HepG2 (cell line): Measurements from ENCODE around the gene CD68. TPM values are rescaled to one million over a fixed set of nuclear protein-coding genes. Genes with fewer than 3 reads are reported as not detected.

Source experiments
- ATAD3A ChIP-seq: sonication (generic); formaldehyde crosslinking; IDR thresholded peaks from 2 replicates; pipeline ENCODE4 v1.4.0; 2020; ENCODE audit warnings: missing genetic modification reagents
- ESRRA ChIP-seq: sonication (generic); formaldehyde crosslinking; IDR thresholded peaks from 2 replicates; pipeline ENCODE4 v1.5.1; 2020; ENCODE audit warnings: mild to moderate bottlenecking, low read depth, missing genetic modification reagents
- HNRNPH1 ChIP-seq: fragments of 200-400 bp; formaldehyde crosslinking; optimal IDR thresholded peaks from 2 replicates; pipeline ENCODE3; 2017; ENCODE audit warnings: mild to moderate bottlenecking, low read depth, low read length
- IRF9 ChIP-seq: sonication (generic); formaldehyde crosslinking; IDR thresholded peaks from 2 replicates; pipeline ENCODE4 v1.8.0; 2022; ENCODE audit warnings: missing genetic modification reagents, mild to moderate bottlenecking, borderline replicate concordance
- PATZ1 ChIP-seq: sonication (generic); formaldehyde crosslinking; IDR thresholded peaks from 2 replicates; pipeline ENCODE4 v1.4.0; 2020; ENCODE audit warnings: missing genetic modification reagents
- PCBP1 ChIP-seq: fragments of 200-400 bp; formaldehyde crosslinking; IDR thresholded peaks from 2 replicates; pipeline ENCODE4 v1.6.1; 2017; ENCODE audit warnings: mild to moderate bottlenecking, low read depth, low read length, borderline replicate concordance
- POLR2AphosphoS5 ChIP-seq: IDR thresholded peaks from 2 replicates; pipeline ENCODE4 v1.6.1; 2012; ENCODE audit warnings: low read depth, low read length
- POLR2G ChIP-seq: fragments of 200-400 bp; formaldehyde crosslinking; IDR thresholded peaks from 2 replicates; pipeline ENCODE4 v1.6.1; 2018; ENCODE audit warnings: mild to moderate bottlenecking, low read depth, low read length, moderate library complexity
- RELA ChIP-seq: sonication (generic); formaldehyde crosslinking; IDR thresholded peaks from 2 replicates; pipeline ENCODE4 v1.4.0; 2020; ENCODE audit warnings: missing genetic modification reagents
- RFX1 ChIP-seq: fragments of 450-650 bp; IDR thresholded peaks from 2 replicates; pipeline ENCODE4 v1.6.1; 2017
- SOX5 ChIP-seq: IDR thresholded peaks from 2 replicates; pipeline ENCODE4 v1.6.1; 2016; ENCODE audit warnings: borderline replicate concordance
- ZFP1 ChIP-seq: IDR thresholded peaks from 2 replicates; pipeline ENCODE4 v1.6.1; 2016
- ZNF530 ChIP-seq: sonication (generic); formaldehyde crosslinking; IDR thresholded peaks from 2 replicates; pipeline ENCODE4 v1.5.0; 2020; ENCODE audit warnings: low read depth, mild to moderate bottlenecking, missing genetic modification reagents
- ZNF839 ChIP-seq: sonication (generic); formaldehyde crosslinking; IDR thresholded peaks from 2 replicates; pipeline ENCODE4 v1.4.0; 2020; ENCODE audit warnings: missing genetic modification reagents, mild to moderate bottlenecking, borderline replicate concordance
- polyA plus RNA-seq, 8 experiments: library from polyadenylated mRNA; depleted of rRNA in 3 of 8; stranded (reverse) in 7 of 8; unstranded in 1 of 8; fragments of >200 nt; fragmentation: Illumina TruSeq in 4 of 8; extraction: Trizol in 4 of 8; gene quantifications; 2 replicates each; pipeline versions ENCODE4 v1.2.1 to v1.2.3, GENCODE V29; 2011 to 2016; ENCODE audit warnings: low read depth in 4 of 8, missing spikeins in 1 of 8, mixed read lengths in 1 of 8; ENCODE audit not compliant: insufficient read depth in 1 of 8
- total RNA-seq, 5 experiments: library from RNA; depleted of rRNA; stranded (reverse); fragments of >200 nt; fragmentation: Illumina TruSeq; extraction: Trizol; gene quantifications; 2 replicates each; pipeline ENCODE4 v1.2.3, GENCODE V29; 2016; ENCODE audit warnings: low read depth in 1 of 5
- TF ChIP-seq, protein P1 (sequence below): sonication (generic); formaldehyde crosslinking; IDR thresholded peaks from 2 replicates; pipeline ENCODE4 v1.4.0; 2020; ENCODE audit warnings: missing genetic modification reagents
- TF ChIP-seq, protein P2 (sequence below): sonication (generic); formaldehyde crosslinking; IDR thresholded peaks from one replicate; pipeline ENCODE4 v1.5.1; 2020; ENCODE audit warnings: mild to moderate bottlenecking, missing genetic modification reagents; ENCODE audit errors: not compliant biosample characterization

The CD68 gene
- total and polyA plus RNA-seq, 2 of the 13 experiments (the other 11 are each of a cell fraction or from before 2014, with no cell fraction given) = 10.3 to 104 TPM

GRCh38 chr17:7557147-7557764, 22.2 kb upstream of the CD68 start (continued):
- TF ChIP-seq ATAD3A (CRISPR knock-in tag) = no peak
- no peak for TF ChIP-seq IRF9 (CRISPR knock-in tag)
- TF ChIP-seq SOX5 (CRISPR knock-in tag) = 0 out of 2 replicates have a peak, but pooled peaks have one; percentile 38
- no peak for TF ChIP-seq RELA
- no peak for TF ChIP-seq RFX1
- no peak for TF ChIP-seq ZNF839
- no peak for TF ChIP-seq ESRRA (CRISPR knock-in tag)
- TF ChIP-seq POLR2G = no peak
- TF ChIP-seq ZNF530 (CRISPR knock-in tag) = no peak
- peak; percentile 86 for TF ChIP-seq PATZ1
- TF ChIP-seq, protein P1, sequence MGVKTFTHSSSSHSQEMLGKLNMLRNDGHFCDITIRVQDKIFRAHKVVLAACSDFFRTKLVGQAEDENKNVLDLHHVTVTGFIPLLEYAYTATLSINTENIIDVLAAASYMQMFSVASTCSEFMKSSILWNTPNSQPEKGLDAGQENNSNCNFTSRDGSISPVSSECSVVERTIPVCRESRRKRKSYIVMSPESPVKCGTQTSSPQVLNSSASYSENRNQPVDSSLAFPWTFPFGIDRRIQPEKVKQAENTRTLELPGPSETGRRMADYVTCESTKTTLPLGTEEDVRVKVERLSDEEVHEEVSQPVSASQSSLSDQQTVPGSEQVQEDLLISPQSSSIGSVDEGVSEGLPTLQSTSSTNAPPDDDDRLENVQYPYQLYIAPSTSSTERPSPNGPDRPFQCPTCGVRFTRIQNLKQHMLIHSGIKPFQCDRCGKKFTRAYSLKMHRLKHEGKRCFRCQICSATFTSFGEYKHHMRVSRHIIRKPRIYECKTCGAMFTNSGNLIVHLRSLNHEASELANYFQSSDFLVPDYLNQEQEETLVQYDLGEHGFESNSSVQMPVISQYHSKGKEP (CRISPR knock-in tag) = no peak
- TF ChIP-seq HNRNPH1 = no peak
- TF ChIP-seq PCBP1 = no peak
- no peak for TF ChIP-seq POLR2AphosphoS5
- no peak for TF ChIP-seq ZFP1
- TF ChIP-seq, protein P2, sequence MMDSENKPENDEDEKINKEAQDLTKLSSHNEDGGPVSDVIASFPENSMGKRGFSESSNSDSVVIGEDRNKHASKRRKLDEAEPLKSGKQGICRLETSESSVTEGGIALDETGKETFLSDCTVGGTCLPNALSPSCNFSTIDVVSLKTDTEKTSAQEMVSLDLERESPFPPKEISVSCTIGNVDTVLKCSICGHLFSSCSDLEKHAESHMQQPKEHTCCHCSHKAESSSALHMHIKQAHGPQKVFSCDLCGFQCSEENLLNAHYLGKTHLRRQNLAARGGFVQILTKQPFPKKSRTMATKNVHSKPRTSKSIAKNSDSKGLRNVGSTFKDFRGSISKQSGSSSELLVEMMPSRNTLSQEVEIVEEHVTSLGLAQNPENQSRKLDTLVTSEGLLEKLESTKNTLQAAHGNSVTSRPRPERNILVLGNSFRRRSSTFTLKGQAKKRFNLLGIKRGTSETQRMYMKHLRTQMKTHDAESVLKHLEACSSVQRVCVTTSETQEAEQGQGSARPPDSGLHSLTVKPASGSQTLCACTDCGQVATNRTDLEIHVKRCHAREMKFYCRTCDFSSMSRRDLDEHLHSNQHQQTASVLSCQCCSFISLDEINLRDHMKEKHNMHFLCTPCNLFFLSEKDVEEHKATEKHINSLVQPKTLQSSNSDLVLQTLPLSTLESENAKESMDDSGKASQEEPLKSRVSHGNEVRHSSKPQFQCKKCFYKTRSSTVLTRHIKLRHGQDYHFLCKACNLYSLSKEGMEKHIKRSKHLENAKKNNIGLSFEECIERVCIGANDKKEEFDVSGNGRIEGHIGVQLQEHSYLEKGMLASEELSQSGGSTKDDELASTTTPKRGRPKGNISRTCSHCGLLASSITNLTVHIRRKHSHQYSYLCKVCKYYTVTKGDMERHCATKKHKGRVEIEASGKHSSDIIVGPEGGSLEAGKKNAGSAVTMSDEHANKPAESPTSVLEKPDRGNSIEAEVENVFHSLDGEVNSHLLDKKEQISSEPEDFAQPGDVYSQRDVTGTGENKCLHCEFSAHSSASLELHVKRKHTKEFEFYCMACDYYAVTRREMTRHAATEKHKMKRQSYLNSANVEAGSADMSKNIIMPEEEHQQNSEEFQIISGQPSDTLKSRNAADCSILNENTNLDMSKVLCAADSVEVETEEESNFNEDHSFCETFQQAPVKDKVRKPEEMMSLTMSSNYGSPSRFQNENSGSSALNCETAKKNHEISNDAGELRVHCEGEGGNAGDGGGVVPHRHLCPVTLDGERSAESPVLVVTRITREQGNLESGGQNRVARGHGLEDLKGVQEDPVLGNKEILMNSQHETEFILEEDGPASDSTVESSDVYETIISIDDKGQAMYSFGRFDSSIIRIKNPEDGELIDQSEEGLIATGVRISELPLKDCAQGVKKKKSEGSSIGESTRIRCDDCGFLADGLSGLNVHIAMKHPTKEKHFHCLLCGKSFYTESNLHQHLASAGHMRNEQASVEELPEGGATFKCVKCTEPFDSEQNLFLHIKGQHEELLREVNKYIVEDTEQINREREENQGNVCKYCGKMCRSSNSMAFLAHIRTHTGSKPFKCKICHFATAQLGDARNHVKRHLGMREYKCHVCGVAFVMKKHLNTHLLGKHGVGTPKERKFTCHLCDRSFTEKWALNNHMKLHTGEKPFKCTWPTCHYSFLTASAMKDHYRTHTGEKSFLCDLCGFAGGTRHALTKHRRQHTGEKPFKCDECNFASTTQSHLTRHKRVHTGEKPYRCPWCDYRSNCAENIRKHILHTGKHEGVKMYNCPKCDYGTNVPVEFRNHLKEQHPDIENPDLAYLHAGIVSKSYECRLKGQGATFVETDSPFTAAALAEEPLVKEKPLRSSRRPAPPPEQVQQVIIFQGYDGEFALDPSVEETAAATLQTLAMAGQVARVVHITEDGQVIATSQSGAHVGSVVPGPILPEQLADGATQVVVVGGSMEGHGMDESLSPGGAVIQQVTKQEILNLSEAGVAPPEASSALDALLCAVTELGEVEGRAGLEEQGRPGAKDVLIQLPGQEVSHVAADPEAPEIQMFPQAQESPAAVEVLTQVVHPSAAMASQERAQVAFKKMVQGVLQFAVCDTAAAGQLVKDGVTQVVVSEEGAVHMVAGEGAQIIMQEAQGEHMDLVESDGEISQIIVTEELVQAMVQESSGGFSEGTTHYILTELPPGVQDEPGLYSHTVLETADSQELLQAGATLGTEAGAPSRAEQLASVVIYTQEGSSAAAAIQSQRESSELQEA (CRISPR knock-in tag) = no peak
